ENCODE results near the gene MYOCD.

GRCh38 chr17:12620200-12620720 is 45.4 kb upstream of the MYOCD start:
- TF ChIP-seq CTCF (IDR thresholded peaks at IDR 0.05) (no peak), POLR2AphosphoS5 (IDR thresholded peaks at IDR 0.05) (no peak), POLR2A (IDR thresholded peaks at IDR 0.05) (no peak)
